Bronchial epithelial cell (primary cell): ENCODE results near the gene CREB3. TPM values are rescaled to one million over a fixed set of nuclear protein-coding genes. Genes with fewer than 3 reads are reported as not detected.

ENCODE experiments used
- DNase-seq: peaks from one replicate; pipeline ENCODE4 v3.0.0-alpha.2; 2010; ENCODE audit warnings: low read depth
- FAIRE-seq: peaks from 2 replicates; lab custom pipeline; 2011; peaks lifted over from hg19 to GRCh38; lab: Jason Lieb, UNC
- H3K27me3 ChIP-seq: 2 replicates; pipeline ENCODE4 v1.5.1; 2011; ENCODE audit warnings: low read length; ENCODE audit not compliant: control insufficient read depth, insufficient read depth
- H3K36me3 ChIP-seq: 2 replicates; pipeline ENCODE4 v1.5.1; 2011; ENCODE audit warnings: low read length; ENCODE audit not compliant: control insufficient read depth, insufficient read depth
- H3K4me3 ChIP-seq: 2 replicates; pipeline ENCODE4 v1.5.1; 2011; ENCODE audit warnings: mild to moderate bottlenecking, low read depth, low read length, control low read depth
- total RNA-seq: library from RNA; depleted of rRNA; stranded (reverse); fragments of >200 nt; gene quantifications from 2 replicates; pipeline ENCODE4 v1.2.1, GENCODE V29; 2014
- TF ChIP-seq, protein P1 (sequence below): IDR thresholded peaks from 2 replicates; pipeline ENCODE4 v1.5.1; 2011; ENCODE audit warnings: mild to moderate bottlenecking, moderate library complexity, low read length, control low read depth, inconsistent platforms; ENCODE audit not compliant: insufficient read depth, severe bottlenecking

CREB3 gene
- total RNA-seq, 1 donor from 2014 or later, result 57.9 TPM

DNA sequence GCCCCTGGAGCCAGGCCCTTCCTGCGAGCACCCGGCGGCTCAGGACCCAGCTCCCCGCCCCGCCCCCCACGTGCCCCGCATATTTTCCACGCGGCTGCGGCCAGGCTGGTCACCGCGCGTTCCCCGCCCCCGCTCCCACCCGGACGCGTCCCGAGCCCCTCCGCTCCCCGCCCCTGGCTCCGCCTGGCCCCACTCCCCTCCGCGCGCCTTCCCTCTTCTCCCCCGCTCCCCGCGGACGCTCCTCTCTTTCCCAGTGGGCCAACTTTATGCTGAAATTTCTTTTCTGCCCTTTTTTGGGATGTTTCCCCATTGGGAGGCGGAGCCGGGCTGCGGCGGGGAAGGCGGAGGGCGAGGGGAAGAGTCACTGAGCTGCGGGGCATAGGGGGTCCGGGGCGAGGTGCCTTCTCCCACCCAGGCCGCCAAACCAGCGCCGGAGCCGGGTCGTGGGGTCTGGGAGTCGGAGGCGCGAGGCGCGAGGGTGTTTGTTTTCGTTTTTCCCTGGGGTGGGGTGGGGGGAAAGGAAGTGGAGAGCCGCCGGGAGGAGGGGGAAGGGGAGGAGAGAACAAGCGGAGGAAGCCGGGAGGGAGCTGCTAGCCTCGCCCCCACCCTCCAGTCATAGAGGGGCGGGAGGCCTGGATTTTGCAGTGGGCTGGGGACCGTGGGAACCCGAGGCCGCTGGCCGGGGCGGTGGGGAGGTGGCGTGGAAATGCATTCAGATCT, 41.7 kb upstream of the CREB3 start:
- Histone ChIP-seq H3K4me3 (peak overlapping the region; percentile 65), H3K27me3 (no peaks in the 10 kb centered on the region), H3K36me3 (peaks cover 8% of the 10 kb centered on the region)
- no peak for FAIRE-seq
- TF ChIP-seq, protein P1, sequence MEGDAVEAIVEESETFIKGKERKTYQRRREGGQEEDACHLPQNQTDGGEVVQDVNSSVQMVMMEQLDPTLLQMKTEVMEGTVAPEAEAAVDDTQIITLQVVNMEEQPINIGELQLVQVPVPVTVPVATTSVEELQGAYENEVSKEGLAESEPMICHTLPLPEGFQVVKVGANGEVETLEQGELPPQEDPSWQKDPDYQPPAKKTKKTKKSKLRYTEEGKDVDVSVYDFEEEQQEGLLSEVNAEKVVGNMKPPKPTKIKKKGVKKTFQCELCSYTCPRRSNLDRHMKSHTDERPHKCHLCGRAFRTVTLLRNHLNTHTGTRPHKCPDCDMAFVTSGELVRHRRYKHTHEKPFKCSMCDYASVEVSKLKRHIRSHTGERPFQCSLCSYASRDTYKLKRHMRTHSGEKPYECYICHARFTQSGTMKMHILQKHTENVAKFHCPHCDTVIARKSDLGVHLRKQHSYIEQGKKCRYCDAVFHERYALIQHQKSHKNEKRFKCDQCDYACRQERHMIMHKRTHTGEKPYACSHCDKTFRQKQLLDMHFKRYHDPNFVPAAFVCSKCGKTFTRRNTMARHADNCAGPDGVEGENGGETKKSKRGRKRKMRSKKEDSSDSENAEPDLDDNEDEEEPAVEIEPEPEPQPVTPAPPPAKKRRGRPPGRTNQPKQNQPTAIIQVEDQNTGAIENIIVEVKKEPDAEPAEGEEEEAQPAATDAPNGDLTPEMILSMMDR, result no peak
- no peak for DNase-seq

DNA sequence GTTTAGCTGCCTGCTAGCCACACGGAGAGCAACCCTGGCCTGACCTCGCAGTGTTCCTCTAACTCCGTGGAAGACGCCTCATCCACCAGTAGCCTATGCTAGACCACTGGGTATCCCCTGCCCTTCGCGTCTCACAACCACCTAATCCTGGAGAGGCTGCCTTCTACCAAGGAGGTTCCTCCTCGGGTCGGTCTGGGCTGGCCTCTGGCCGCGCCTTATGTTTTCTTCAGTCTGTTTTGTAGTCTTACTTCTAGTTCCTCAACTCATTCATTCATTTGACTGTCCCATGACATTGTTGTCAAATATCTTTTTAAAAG, 41.2 kb upstream of the CREB3 start:
- no peak for DNase-seq
- TF ChIP-seq, protein P1, result no peak
- Histone ChIP-seq H3K4me3 (peak overlapping the region; percentile 65), H3K27me3 (no peaks in the 10 kb centered on the region), H3K36me3 (peaks cover 8% of the 10 kb centered on the region)
- no peak for FAIRE-seq

DNA sequence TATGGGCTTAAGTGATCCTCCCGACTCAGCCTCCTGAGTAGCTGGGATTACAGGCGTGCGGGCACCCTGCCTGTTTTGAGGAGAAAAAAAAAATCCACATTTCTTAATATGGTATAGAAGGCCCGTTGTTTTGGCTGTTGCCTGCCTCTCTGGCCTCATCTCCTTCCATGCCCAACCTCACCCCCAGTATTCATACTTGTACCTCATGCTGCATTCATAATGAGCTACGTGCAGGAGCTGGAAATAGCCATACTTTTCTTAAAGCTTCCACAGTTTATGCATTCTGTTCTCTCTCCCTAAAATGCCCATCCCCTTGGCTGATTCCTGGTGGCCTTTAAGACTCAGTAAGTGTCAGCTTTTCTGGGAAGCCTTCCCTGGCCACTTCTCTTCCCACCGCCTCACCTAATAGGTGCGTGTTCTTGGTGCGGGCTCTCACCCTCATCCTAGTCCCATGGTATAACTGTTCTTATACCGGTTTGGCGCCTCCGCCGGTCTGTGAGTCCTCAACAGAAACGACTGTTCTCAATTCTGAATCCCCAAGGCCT, 40.6 kb upstream of the CREB3 start:
- Histone ChIP-seq H3K36me3 (peaks cover 5% of the 10 kb centered on the region), H3K4me3 (no peak overlapping the region), H3K27me3 (no peaks in the 10 kb centered on the region)
- TF ChIP-seq, protein P1, result no peak
- no peak for FAIRE-seq
- no peak for DNase-seq

GRCh38 chr9:35695943-35696401, 36.5 kb upstream of the CREB3 start:
- H3K36me3 ChIP-seq, result peaks cover 28% of the 10 kb centered on the region
- FAIRE-seq (no peak), DNase-seq (peak; percentile 69)
- no peak overlapping the region for H3K4me3 ChIP-seq
- H3K27me3 ChIP-seq, result no peaks in the 10 kb centered on the region
- TF ChIP-seq, protein P1, result no peak

DNA sequence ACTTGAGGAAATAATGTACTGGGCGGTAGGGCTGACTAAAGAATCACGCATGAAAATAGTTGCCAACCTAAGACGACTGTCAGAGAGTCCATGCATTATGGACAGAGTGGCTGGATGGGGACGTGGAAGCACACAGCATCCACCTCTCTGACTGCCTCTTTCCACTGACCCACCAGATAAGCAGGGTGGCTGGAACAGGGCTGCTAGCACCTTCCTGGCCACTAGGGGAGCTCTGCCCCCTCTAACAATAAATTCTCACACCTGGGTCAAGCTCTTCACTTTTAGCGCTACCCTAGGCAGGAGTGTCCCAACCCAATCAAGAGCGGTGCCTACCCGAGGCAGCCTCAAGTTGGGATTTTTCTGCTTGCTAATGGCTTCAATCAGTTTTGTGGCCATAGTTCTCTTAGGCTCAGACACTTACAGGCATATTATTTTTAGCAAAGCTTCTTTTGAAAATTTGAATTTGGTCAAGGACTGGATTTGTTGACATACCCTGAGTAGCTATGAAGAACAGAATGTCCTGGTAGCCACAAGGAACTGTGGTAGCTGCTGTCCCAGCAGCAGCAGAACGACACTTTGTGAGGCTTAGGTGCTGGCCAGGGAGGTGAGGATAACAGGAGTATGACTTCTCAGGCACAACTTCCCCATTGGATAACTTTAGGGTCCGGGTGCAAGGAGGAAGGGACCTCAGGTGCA, 35.8 kb upstream of the CREB3 start:
- H3K36me3 ChIP-seq, result peaks cover 33% of the 10 kb centered on the region
- H3K4me3 ChIP-seq, result no peak overlapping the region
- FAIRE-seq, result no peak
- TF ChIP-seq, protein P1, result peak; percentile 95
- DNase-seq, result peak; percentile 55
- no peaks in the 10 kb centered on the region for H3K27me3 ChIP-seq
